Measurements from ENCODE around the gene STRA8. TPM values are rescaled to one million over a fixed set of nuclear protein-coding genes. Genes with fewer than 3 reads are reported as not detected.
"Not testable (repeated sequence)": the region's sequence is repeated elsewhere in the genome, so short reads cannot be mapped to it uniquely, and the experiment has no call there.

Gene STRA8
- total RNA-seq, 1 donor from 2014 or later = not detected

DNA sequence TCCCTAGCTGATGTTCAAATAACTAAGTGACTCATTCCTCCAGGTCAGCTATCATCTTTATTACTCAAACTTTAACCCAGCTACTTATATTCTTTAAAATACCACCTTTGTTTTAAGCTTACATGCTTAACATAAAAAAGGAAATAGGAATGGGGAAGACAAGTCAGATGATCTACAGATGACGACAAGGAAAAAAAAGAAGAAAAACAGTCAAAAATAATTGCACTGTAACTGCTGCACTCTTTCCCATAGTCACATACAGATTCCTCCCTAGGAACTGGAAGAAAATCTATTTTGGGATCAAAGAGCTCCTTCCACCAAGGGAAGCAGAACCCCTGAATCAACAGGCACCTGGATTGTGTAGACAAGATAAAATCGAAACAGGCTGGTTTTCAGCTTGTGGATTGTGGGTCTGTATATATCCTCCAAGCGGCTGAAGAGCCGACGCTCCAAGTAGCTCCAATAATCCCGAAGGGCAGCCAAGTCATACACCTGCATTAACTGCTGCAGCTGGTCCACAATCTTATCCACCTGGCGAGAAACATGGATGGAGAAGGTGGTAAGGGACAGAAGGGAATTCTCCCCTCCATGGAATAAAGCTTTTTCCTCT lies 24.3 kb upstream of the STRA8 start:
- Histone ChIP-seq H3K9me3 (replicated peaks) (no peaks in the 10 kb centered on the region), H3K4me3 (peak overlapping the region; percentile 87), H3K27ac (replicated peaks) (no peak overlapping the region), H3K36me3 (peaks cover 23% of the 10 kb centered on the region), H3K27me3 (ENCODE audit: low read depth) (no peaks in the 10 kb centered on the region), H3K4me1 (peaks cover 28% of the 10 kb centered on the region)
- no peak for DNase-seq
- TF ChIP-seq, protein P1, sequence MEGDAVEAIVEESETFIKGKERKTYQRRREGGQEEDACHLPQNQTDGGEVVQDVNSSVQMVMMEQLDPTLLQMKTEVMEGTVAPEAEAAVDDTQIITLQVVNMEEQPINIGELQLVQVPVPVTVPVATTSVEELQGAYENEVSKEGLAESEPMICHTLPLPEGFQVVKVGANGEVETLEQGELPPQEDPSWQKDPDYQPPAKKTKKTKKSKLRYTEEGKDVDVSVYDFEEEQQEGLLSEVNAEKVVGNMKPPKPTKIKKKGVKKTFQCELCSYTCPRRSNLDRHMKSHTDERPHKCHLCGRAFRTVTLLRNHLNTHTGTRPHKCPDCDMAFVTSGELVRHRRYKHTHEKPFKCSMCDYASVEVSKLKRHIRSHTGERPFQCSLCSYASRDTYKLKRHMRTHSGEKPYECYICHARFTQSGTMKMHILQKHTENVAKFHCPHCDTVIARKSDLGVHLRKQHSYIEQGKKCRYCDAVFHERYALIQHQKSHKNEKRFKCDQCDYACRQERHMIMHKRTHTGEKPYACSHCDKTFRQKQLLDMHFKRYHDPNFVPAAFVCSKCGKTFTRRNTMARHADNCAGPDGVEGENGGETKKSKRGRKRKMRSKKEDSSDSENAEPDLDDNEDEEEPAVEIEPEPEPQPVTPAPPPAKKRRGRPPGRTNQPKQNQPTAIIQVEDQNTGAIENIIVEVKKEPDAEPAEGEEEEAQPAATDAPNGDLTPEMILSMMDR (IDR thresholded peaks at IDR 0.05; ENCODE audit: borderline replicate concordance) = no peak
- intact Hi-C loops (cut with micrococcal nuclease) = no loop called here

DNA sequence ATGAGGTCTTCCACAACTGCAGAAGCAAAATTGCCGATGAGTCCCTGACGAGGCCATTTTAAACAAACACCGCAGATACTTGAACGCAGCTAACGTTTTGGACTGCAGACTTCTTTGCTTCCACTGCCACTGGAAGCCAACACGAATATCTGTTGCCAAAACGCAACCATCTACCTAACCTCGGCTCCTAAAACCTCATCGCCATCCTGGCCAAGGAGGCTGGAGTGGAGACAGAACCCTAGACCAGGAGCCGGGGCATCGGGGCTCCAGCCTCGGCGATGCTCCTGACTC lies 22.8 kb upstream of the STRA8 start:
- peak overlapping the region; percentile 89 for H3K27ac ChIP-seq (replicated peaks)
- no peaks in the 10 kb centered on the region for H3K27me3 ChIP-seq (ENCODE audit: low read depth)
- peak overlapping the region; percentile 87 for H3K4me3 ChIP-seq
- TF ChIP-seq, protein P1 (IDR thresholded peaks at IDR 0.05; ENCODE audit: borderline replicate concordance) = no peak
- peaks cover 28% of the 10 kb centered on the region for H3K4me1 ChIP-seq
- intact Hi-C loops (cut with micrococcal nuclease) = no loop called here
- DNase-seq = no peak
- peaks cover 8% of the 10 kb centered on the region for H3K36me3 ChIP-seq
- H3K9me3 ChIP-seq (replicated peaks) = no peaks in the 10 kb centered on the region

DNA sequence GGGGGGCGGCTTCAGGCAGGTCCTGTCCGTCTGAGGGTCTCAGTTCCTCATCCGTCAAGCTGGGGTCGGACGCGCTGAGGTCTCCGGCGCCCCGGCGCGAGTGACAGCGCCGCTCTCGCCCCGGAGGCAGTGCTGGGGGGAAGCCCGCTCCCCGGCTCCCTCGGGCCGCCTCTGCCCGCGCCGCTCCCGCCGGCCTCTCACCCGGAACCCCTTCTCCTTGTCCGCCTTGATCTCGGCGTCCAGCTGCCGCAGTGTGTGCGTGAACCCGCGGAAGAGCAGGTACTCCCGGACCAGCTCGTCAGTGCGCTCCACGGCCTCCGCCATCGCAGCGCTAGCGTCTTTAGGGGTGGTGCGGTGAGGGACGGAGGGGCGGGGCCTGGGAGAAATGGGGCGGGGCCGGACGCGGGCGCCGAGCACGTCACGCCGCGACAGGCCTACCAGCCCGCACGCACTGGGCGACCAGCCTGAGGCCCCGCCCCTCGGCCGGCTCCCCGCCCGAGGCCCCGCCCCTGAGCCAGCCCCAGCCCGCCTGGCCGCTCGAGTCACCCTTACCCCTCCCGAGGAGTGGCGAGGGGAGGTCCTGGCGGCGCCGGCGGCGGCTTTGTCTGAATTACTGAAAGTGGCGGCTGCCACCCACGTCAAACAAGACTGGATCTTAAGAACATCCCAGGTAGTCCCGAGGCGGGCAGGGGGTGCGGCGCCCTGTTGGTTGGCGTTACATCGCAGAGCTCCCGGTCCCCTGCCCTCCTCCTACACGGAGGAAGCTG lies 22.3 kb upstream of the STRA8 start, which contains the start of gene WDR91:
TSS of gene WDR91 (minus strand) at position 348 of the 767 bp plus-strand sequence. CDS start at position 324, 24 bp downstream.
- intact Hi-C loops (cut with micrococcal nuclease) = no loop called here
- Histone ChIP-seq H3K27me3 (ENCODE audit: low read depth) (no peaks in the 10 kb centered on the region), H3K27ac (replicated peaks) (peak within 1 kb of the TSS; percentile 89), H3K4me3 (peak within 1 kb of the TSS; percentile 87), H3K9me3 (replicated peaks) (no peaks in the 10 kb centered on the region), H3K4me1 (peaks cover 28% of the 10 kb centered on the region), H3K36me3 (peaks cover 5% of the 10 kb centered on the region)
- TF ChIP-seq, protein P1 (IDR thresholded peaks at IDR 0.05; ENCODE audit: borderline replicate concordance) = no peak
- peak; percentile 96 for DNase-seq

GRCh38 chr7:135211946-135212685 lies 21.5 kb upstream of the STRA8 start:
- H3K27ac ChIP-seq (replicated peaks) = peak overlapping the region; percentile 89
- H3K4me3 ChIP-seq = peak overlapping the region; percentile 87
- intact Hi-C loops (cut with micrococcal nuclease); H3K36me3 ChIP-seq; H3K27me3 ChIP-seq (ENCODE audit: low read depth); H3K9me3 ChIP-seq (replicated peaks): not testable (repeated sequence)
- peaks cover 28% of the 10 kb centered on the region for H3K4me1 ChIP-seq
- DNase-seq = peak; percentile 40

DNA sequence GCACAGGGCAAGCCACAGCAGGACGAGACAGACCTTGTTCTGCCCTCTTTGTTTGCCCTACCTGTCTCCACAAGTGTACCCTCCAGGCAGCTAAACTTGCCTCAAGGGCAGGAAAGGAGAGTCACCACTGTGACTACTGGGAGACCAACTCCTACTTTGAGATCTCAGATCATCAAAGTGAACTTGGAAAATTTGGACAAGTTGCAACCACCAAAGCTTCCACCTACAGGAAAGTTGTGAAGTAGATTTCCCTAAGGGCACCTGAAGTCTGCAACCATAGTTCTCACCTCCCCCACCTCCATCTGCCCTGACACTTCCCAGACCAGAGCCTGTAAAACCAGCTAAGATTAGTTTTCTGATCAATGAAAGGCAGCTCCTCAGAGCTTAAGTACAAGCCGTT lies 19.8 kb upstream of the STRA8 start:
- no peaks in the 10 kb centered on the region for H3K9me3 ChIP-seq (replicated peaks)
- intact Hi-C loops (cut with micrococcal nuclease) = no loop called here
- no peak overlapping the region for H3K27ac ChIP-seq (replicated peaks)
- no peaks in the 10 kb centered on the region for H3K27me3 ChIP-seq (ENCODE audit: low read depth)
- TF ChIP-seq, protein P1 (IDR thresholded peaks at IDR 0.05; ENCODE audit: borderline replicate concordance) = no peak
- DNase-seq = no peak
- no peak overlapping the region for H3K4me3 ChIP-seq
- H3K4me1 ChIP-seq = peaks cover 24% of the 10 kb centered on the region
- H3K36me3 ChIP-seq = no peaks in the 10 kb centered on the region

Data from left ventricle myocardium inferior (tissue), 1 donor.